ENCODE data around the gene BATF.

- TF ChIP-seq POLR2AphosphoS5 (IDR thresholded peaks at IDR 0.05; ENCODE audit: borderline replicate concordance, low read depth, low read length) (no peak), EZH2 (IDR thresholded peaks at IDR 0.05) (no peak), FOXP2 (optimal IDR thresholded peaks at IDR 0.05; ENCODE audit: control extremely low read depth, extremely low read length, insufficient read depth) (no peak)
These were observed 55.4 kb downstream of the BATF start for GRCh38 chr14:75577729-75578101.

All from SK-N-MC (cell line).